BE2C (cell line): Measurements from ENCODE around the gene DPP10.

Source experiments
- DNase-seq: peaks from one replicate; pipeline ENCODE4 v3.0.0-alpha.2; 2020
- H3K27me3 ChIP-seq: fragments of 250-450 bp; sonication (Bioruptor Pico); 2 replicates; pipeline ENCODE4 v1.5.1; 2020; ENCODE audit warnings: mild to moderate bottlenecking
- H3K36me3 ChIP-seq: fragments of 250-450 bp; sonication (Bioruptor Pico); 2 replicates; pipeline ENCODE4 v1.5.1; 2020; ENCODE audit warnings: mild to moderate bottlenecking
- H3K4me1 ChIP-seq: fragments of 250-450 bp; sonication (Bioruptor Pico); 2 replicates; pipeline ENCODE4 v1.5.1; 2020
- H3K4me3 ChIP-seq: 2 replicates; pipeline ENCODE4 v1.5.1; 2011; ENCODE audit warnings: low read depth, low read length
- H3K9me3 ChIP-seq: fragments of 250-450 bp; sonication (Bioruptor Pico); 2 replicates; pipeline ENCODE4 v1.5.1; 2020
- TF ChIP-seq, protein P1 (sequence below): IDR thresholded peaks from 2 replicates; pipeline ENCODE4 v1.5.1; 2012; ENCODE audit warnings: mild to moderate bottlenecking, low read depth, low read length

DPP10 gene

DNA sequence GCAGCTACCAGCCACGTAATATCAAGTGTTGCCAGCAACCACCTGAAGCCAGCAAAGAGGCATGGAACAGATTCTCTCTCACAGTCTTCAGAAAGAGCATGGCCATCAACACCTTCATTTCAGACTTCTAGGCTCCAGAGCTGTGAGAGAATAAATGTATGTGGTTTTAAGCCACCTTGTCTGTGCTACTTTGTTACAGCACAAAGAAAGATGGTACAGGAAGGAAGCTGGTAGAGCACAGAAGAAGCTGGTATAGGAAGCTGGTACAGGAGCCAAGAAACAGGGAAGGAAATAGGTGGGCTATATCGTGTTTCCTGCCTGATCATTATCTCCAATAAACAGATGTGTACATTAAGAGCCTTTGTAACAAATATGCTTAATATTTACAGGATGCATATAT is 217.4 kb downstream of the DPP10 start:
- DNase-seq: no peak

DNA sequence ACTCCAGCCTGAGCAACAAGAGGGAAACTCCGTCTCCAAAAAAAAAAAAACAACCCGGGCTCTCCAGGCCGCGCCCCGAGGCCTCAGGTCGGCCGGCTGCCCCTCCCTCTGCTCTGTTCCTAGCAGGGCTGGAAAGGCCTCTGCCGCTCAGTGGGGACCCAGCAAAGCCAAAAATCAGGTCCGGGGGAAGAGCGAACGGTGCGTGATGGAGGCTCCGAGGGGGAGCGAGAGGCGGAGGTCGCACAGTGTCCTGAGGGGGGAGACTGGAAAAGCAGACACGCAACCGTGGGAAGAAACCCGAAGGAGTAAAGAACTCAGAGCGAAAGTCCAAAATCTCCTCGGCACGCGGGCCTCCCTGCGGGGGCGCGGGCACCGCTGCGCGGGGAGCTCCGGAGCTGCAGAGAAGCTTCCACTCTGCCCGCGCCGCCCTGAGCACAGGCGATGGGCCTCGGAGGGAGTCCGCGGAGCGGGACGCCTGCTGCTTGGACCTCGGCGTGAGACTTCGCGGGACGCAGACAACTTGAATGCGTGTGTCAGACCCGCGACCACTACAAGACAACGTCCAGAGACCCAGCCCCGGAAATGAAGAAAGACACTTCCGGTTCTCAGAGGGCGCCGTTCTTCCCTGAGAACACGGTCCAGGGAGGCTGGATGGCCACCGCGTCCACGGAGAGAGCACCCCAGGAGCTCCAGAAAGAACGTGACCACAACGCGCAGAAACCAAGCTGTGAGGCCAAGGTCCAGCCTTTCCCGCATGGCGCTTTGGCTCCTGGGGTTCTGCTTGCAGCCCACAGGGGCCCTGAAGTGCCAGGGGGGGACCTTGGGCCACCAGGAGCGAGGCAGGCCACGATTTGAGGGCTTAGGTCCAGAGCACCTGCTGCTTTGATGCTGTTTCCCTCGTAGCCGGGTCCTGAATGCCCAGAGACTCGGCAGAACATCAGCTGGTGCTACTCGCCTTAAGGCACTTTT is 219.8 kb downstream of the DPP10 start:
- DNase-seq: peak; percentile 7
- peak overlapping the region; percentile 56 for H3K4me3 ChIP-seq

More for the DNA sequence above, 217.4 kb downstream of the DPP10 start:
- TF ChIP-seq, protein P1, sequence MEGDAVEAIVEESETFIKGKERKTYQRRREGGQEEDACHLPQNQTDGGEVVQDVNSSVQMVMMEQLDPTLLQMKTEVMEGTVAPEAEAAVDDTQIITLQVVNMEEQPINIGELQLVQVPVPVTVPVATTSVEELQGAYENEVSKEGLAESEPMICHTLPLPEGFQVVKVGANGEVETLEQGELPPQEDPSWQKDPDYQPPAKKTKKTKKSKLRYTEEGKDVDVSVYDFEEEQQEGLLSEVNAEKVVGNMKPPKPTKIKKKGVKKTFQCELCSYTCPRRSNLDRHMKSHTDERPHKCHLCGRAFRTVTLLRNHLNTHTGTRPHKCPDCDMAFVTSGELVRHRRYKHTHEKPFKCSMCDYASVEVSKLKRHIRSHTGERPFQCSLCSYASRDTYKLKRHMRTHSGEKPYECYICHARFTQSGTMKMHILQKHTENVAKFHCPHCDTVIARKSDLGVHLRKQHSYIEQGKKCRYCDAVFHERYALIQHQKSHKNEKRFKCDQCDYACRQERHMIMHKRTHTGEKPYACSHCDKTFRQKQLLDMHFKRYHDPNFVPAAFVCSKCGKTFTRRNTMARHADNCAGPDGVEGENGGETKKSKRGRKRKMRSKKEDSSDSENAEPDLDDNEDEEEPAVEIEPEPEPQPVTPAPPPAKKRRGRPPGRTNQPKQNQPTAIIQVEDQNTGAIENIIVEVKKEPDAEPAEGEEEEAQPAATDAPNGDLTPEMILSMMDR: no peak
- no peaks in the 10 kb centered on the region for H3K4me1 ChIP-seq
- no peak overlapping the region for H3K4me3 ChIP-seq
- no peaks in the 10 kb centered on the region for H3K27me3 ChIP-seq
- H3K9me3 ChIP-seq: no peaks in the 10 kb centered on the region
- no peaks in the 10 kb centered on the region for H3K36me3 ChIP-seq

DNA sequence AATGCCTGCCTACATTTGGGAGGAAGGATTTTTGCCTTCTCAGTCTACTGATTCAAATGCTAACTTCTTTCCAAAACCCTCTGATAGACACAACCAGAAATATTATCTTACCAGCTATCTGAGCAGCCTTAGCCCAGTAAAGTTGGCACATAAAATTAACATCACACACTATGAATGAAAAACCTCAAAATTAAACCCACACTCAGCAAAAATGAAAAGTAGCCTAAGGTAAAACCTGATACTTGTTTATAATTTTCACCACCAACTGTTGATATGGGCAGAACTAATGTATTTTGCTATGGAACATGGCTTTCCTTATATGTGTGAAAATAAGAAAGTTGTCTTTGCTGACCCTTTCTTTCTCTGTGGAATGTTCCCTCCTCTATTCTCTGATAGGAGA is 226.0 kb downstream of the DPP10 start:
- Histone ChIP-seq H3K4me3 (no peak overlapping the region), H3K4me1 (no peaks in the 10 kb centered on the region), H3K27me3 (no peaks in the 10 kb centered on the region), H3K36me3 (no peaks in the 10 kb centered on the region), H3K9me3 (no peaks in the 10 kb centered on the region)
- DNase-seq: no peak
- TF ChIP-seq, protein P1: no peak

More for the DNA sequence above, 219.8 kb downstream of the DPP10 start:
- Histone ChIP-seq H3K36me3 (no peaks in the 10 kb centered on the region), H3K27me3 (no peaks in the 10 kb centered on the region), H3K9me3 (no peaks in the 10 kb centered on the region), H3K4me1 (no peaks in the 10 kb centered on the region)
- TF ChIP-seq, protein P1: no peak

DNA sequence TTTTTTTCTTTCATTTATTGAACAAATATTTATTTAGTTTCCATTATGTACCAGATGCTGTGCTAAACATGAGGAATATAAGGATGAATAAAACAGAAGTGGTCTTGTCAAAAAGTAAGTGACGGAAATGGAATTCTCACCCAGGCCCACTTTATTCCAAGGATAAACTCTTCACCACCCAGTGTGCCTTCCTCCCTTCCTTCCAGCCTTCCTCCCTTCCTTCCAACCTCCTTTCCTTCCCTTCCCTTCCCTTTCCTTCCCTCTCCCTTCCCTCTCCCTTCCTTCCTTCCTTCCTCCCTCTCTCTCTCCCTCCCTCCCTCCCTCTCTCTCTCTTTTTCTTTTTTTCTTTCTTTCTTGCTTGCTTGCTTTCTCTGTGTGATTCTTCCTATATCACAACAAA is 240.8 kb downstream of the DPP10 start:
- Histone ChIP-seq H3K9me3 (no peaks in the 10 kb centered on the region), H3K27me3 (no peaks in the 10 kb centered on the region), H3K36me3 (no peaks in the 10 kb centered on the region), H3K4me1 (no peaks in the 10 kb centered on the region), H3K4me3 (no peak overlapping the region)
- DNase-seq: no peak
- TF ChIP-seq, protein P1: no peak

DNA sequence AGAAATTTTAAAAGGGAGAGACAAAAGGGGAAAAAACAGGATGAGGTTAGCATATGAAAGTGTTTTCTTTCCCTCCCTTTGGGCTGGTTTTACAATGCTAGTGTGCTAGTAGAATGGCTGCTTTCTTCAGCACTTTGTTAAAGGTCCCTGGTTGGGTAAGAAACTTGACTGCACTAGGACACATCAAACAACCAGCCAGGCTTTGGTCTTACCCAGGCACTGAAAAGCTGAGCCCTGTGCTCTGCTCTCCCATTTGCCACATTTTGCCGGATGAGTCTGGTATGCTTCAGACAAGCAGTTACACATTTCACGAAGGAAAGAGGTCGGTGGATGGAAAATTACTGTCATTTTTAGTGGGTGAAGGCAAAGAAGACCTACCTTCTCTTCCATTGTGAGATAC is 242.0 kb downstream of the DPP10 start:
- Histone ChIP-seq H3K4me1 (no peaks in the 10 kb centered on the region), H3K27me3 (no peaks in the 10 kb centered on the region), H3K4me3 (no peak overlapping the region), H3K9me3 (no peaks in the 10 kb centered on the region), H3K36me3 (no peaks in the 10 kb centered on the region)
- TF ChIP-seq, protein P1: no peak
- DNase-seq: no peak

DNA sequence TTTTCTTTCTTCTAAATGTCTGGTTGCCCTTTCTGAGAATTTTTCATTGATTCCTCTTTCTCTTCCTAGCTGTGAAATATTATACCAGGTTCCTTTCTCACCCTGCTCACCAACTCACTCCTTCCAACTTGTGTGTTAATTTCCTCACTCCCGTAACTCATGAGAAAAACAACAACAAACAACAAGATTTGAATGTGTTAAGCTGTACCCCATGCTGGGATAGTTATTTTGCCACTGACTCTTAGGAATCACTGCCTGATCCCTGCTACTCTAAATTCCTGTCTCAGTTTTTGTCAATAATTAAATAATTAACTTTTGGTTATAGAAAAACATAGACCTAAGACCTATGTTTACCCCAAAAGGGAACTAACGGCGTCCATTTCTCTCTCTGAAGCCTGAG is 242.7 kb downstream of the DPP10 start:
- Histone ChIP-seq H3K27me3 (no peaks in the 10 kb centered on the region), H3K4me3 (no peak overlapping the region), H3K4me1 (no peaks in the 10 kb centered on the region), H3K36me3 (no peaks in the 10 kb centered on the region), H3K9me3 (no peaks in the 10 kb centered on the region)
- TF ChIP-seq, protein P1: no peak
- no peak for DNase-seq
